Measurements from ENCODE around the gene PPP1R11.

The PPP1R11 gene

DNA sequence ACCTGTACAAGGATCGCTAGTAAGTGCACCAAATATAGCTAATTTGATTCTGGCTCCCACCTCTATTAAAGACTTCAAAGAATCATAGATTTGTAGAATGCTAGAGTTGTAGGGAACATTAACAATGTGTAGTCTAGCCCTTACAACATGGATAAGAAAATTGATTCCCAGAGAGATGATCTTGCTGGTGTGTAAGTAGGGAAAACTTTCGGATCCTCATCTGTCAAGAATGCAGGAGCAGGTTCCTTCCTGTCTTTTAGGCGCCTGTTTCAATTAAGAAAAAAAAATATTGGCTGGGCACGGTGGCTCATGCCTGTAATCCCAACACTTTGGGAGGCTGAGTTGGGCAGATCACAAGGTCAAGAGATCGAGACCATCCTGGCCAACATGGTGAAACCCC is 20.9 kb downstream of the PPP1R11 start:
- no peak for DNase-seq (ENCODE audit: low read depth, low spot score)
- Histone ChIP-seq H3K36me3 (ENCODE audit: insufficient read depth, insufficient read length, low read length) (no peaks in the 10 kb centered on the region), H3K9me3 (ENCODE audit: insufficient read depth, low read length) (0 out of 2 replicates have a peak, but pooled peaks cover 6% of the 10 kb centered on the region), H3K4me1 (ENCODE audit: insufficient read depth, insufficient read length) (no peaks in the 10 kb centered on the region), H3K4me3 (ENCODE audit: insufficient read length, low read depth) (no peak overlapping the region), H3K27me3 (ENCODE audit: insufficient read depth, insufficient read length) (no peaks in the 10 kb centered on the region), H3K9ac (ENCODE audit: insufficient read length, low read depth) (no peak overlapping the region)
- TF ChIP-seq SUZ12 (IDR thresholded peaks at IDR 0.05; ENCODE audit: extremely low read depth, insufficient read depth, insufficient read length) (no peak), ZNF274 (IDR thresholded peaks at IDR 0.05; ENCODE audit: low read depth, low read length) (no peak), YY1 (IDR thresholded peaks at IDR 0.05; ENCODE audit: insufficient read depth, insufficient read length) (no peak)

DNA sequence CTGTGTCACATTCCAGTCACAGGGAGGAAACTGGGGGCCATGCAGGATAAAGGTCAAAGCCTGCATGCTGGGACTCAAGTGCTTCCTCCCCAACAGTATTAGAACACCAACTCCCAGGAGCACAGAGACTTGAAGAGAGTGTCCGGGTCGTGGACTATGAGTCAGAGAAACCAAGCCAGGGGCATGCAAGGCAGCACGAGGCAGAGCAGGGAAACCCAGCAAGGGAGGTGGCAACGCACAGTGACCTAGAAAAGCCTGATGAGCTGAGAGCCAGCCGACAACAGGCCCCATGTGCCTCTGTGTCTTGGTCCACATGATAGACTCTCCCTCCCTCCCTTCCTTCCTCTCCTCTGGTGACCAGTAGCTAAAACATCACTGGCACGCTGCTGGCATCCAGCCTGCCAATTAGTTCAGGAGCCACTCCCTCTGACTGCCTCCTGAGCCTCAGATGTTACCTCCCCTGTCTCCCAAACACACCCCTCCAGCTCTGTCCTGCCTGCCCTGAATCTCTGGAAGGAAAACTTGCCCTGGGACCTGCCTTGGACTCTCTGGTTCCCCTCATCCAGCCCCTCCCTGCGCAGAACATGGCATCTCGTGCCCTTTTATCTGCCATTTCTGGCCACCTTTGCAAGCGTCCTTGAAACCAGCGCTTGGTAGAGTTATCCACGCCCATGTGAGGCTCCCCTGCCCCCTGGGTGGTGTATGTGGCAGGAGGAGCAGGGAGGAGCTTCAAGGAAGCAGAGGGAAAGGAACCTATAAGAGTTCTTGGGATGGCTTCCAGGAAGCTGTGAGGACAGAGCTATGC is 24.8 kb downstream of the PPP1R11 start:
- no peaks in the 10 kb centered on the region for H3K36me3 ChIP-seq (ENCODE audit: insufficient read depth, insufficient read length, low read length)
- DNase-seq (ENCODE audit: low read depth, low spot score): no peak
- no peak overlapping the region for H3K4me3 ChIP-seq (ENCODE audit: insufficient read length, low read depth)
- H3K4me1 ChIP-seq (ENCODE audit: insufficient read depth, insufficient read length): no peaks in the 10 kb centered on the region
- H3K27me3 ChIP-seq (ENCODE audit: insufficient read depth, insufficient read length): no peaks in the 10 kb centered on the region
- no peak for TF ChIP-seq SUZ12 (IDR thresholded peaks at IDR 0.05; ENCODE audit: extremely low read depth, insufficient read depth, insufficient read length)
- TF ChIP-seq ZNF274 (IDR thresholded peaks at IDR 0.05; ENCODE audit: low read depth, low read length): no peak
- no peak for TF ChIP-seq YY1 (IDR thresholded peaks at IDR 0.05; ENCODE audit: insufficient read depth, insufficient read length)
- H3K9ac ChIP-seq (ENCODE audit: insufficient read length, low read depth): no peak overlapping the region
- 0 out of 2 replicates have a peak, but pooled peaks cover 4% of the 10 kb centered on the region for H3K9me3 ChIP-seq (ENCODE audit: insufficient read depth, low read length)

DNA sequence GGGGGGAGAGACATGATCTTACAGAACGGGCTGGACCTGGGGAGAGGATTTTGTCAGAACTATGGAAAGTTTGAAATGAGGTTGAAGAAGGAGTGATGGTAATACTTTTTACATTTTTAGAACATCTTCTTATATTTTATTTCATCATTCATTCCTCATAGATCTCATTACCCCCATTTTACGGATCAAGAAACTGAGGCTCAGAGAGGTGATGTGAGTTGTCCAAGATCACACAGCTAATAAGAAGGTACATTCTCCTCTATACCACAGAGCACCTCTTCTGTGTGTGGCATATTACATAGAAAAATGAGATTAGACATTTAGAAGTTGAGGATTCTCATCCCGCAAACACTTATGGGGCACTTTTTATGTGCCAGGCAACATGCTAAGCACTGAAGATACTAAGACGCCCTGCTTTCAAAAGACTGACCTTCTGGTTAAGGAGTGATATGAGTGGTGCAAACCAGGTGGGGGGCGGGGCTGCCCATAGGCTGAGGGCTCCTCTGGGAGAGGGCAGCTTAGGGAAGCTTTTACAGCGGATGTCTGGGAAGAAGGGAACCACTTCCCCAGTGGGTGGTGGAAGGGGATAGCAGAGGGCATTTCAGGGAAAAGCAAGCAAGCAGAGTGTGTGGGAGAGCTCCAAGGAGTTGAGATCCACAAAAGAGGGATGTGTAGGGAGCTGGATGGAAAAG is 26.0 kb downstream of the PPP1R11 start:
- no peaks in the 10 kb centered on the region for H3K4me1 ChIP-seq (ENCODE audit: insufficient read depth, insufficient read length)
- TF ChIP-seq YY1 (IDR thresholded peaks at IDR 0.05; ENCODE audit: insufficient read depth, insufficient read length) (no peak), SUZ12 (IDR thresholded peaks at IDR 0.05; ENCODE audit: extremely low read depth, insufficient read depth, insufficient read length) (no peak), ZNF274 (IDR thresholded peaks at IDR 0.05; ENCODE audit: low read depth, low read length) (no peak)
- H3K9ac ChIP-seq (ENCODE audit: insufficient read length, low read depth): no peak overlapping the region
- no peak for DNase-seq (ENCODE audit: low read depth, low spot score)
- H3K4me3 ChIP-seq (ENCODE audit: insufficient read length, low read depth): no peak overlapping the region
- H3K9me3 ChIP-seq (ENCODE audit: insufficient read depth, low read length): no peaks in the 10 kb centered on the region
- peaks cover 2% of the 10 kb centered on the region for H3K27me3 ChIP-seq (ENCODE audit: insufficient read depth, insufficient read length)
- no peaks in the 10 kb centered on the region for H3K36me3 ChIP-seq (ENCODE audit: insufficient read depth, insufficient read length, low read length)

DNA sequence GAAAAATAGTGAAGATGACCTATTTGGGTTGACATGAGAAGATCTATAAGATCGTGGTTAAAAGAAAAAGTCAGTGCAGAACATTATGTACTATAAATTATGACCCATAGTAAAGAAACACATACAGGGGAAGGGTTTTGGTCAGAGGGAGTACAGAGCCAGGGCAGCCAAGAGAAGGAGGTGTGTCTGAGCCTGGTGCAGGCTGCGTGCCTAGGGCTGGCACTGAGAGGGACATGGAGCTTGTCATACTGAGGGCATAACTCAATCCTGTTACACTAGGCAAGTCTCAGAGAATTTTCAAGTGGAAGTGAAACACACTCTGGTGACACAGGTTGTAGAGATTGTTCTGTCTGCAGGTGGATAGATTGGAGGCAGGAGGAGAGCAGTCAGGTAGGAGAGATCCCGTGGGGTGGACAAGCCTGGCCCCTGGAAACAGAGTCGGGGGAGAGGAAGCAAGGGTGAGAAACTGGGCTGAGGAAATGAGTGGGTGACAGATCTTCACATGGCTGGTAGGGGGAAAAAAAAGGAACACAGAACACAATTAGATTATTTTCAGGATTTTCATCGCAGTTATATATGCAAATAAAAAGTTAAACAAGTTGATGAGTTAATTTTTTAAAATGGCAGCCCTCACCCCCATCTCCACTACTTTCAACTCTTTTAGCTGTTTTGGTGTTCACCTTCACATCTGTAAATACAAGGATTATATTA is 27.1 kb downstream of the PPP1R11 start:
- DNase-seq (ENCODE audit: low read depth, low spot score): no peak
- H3K9ac ChIP-seq (ENCODE audit: insufficient read length, low read depth): no peak overlapping the region
- H3K9me3 ChIP-seq (ENCODE audit: insufficient read depth, low read length): no peaks in the 10 kb centered on the region
- no peaks in the 10 kb centered on the region for H3K36me3 ChIP-seq (ENCODE audit: insufficient read depth, insufficient read length, low read length)
- TF ChIP-seq YY1 (IDR thresholded peaks at IDR 0.05; ENCODE audit: insufficient read depth, insufficient read length) (no peak), SUZ12 (IDR thresholded peaks at IDR 0.05; ENCODE audit: extremely low read depth, insufficient read depth, insufficient read length) (no peak), ZNF274 (IDR thresholded peaks at IDR 0.05; ENCODE audit: low read depth, low read length) (no peak)
- H3K4me1 ChIP-seq (ENCODE audit: insufficient read depth, insufficient read length): no peaks in the 10 kb centered on the region
- H3K4me3 ChIP-seq (ENCODE audit: insufficient read length, low read depth): no peak overlapping the region
- H3K27me3 ChIP-seq (ENCODE audit: insufficient read depth, insufficient read length): peaks cover 9% of the 10 kb centered on the region

DNA sequence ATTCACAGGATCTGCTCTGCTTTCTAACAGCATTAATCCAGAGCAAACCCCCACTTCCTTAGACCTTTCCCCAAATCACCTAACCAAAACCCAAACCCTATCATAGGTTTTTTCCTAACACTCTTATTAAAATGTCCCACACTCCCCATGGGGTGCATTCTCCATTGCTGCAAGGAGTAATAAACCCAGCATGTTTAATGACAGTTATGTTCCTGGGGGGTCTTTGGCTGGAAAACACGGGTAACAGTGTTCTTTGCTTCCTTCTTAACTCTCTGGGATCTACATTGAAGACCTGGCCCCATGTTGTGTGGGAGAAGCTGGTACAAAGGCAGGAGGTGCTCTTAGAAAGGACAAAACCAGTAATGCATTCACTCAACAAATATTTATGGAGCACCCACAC is 29.8 kb downstream of the PPP1R11 start:
- no peak for DNase-seq (ENCODE audit: low read depth, low spot score)
- H3K27me3 ChIP-seq (ENCODE audit: insufficient read depth, insufficient read length): peaks cover 36% of the 10 kb centered on the region
- TF ChIP-seq SUZ12 (IDR thresholded peaks at IDR 0.05; ENCODE audit: extremely low read depth, insufficient read depth, insufficient read length) (no peak), YY1 (IDR thresholded peaks at IDR 0.05; ENCODE audit: insufficient read depth, insufficient read length) (no peak), ZNF274 (IDR thresholded peaks at IDR 0.05; ENCODE audit: low read depth, low read length) (no peak)
- H3K9me3 ChIP-seq (ENCODE audit: insufficient read depth, low read length): no peaks in the 10 kb centered on the region
- no peaks in the 10 kb centered on the region for H3K36me3 ChIP-seq (ENCODE audit: insufficient read depth, insufficient read length, low read length)
- H3K9ac ChIP-seq (ENCODE audit: insufficient read length, low read depth): no peak overlapping the region
- no peak overlapping the region for H3K4me3 ChIP-seq (ENCODE audit: insufficient read length, low read depth)
- peaks cover 2% of the 10 kb centered on the region for H3K4me1 ChIP-seq (ENCODE audit: insufficient read depth, insufficient read length)

DNA sequence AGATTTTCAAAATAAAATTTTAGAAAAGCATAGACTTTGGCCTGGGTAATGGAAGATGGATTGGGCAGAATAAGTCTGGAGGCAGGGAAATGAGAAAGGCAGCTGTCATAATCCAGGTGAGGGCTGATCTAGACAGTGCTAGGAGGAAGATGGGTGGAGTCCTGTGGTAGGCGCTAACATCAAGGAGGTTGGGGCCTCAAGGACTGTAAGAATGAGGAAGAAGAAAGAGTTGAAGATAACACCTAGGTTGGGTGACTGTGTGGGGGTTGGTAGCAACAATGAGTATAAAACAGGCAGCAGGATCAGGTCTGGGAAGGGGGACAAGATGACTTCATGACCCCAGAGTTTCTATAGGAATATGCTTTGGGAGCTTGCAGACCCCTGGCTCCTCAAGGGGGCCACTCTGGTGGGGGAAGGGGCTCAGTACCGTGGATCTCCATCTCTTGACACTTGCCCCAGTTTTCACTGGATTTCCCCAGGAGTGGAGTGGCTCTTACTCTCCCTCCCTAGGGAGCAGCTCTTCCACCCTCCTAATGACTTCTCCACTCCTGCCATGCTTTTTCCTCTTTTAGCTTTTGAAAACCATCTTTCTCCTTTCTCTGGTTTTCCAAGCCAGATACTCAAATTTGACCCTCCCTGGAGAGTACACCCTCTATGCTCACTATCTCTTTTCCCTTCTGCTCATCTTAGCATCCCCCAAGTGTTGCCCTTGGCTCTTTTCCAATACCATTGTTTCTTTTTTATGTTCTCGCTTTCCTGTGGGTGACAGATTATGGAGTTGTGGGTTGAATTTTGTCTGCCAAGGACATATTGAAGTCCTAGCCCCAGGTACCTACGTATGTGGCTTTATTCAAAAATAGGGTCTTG is 31.1 kb downstream of the PPP1R11 start:
- H3K27me3 ChIP-seq (ENCODE audit: insufficient read depth, insufficient read length): peaks cover 42% of the 10 kb centered on the region
- H3K4me1 ChIP-seq (ENCODE audit: insufficient read depth, insufficient read length): peaks cover 2% of the 10 kb centered on the region
- no peak for DNase-seq (ENCODE audit: low read depth, low spot score)
- no peaks in the 10 kb centered on the region for H3K9me3 ChIP-seq (ENCODE audit: insufficient read depth, low read length)
- no peak for TF ChIP-seq ZNF274 (IDR thresholded peaks at IDR 0.05; ENCODE audit: low read depth, low read length)
- TF ChIP-seq SUZ12 (IDR thresholded peaks at IDR 0.05; ENCODE audit: extremely low read depth, insufficient read depth, insufficient read length): no peak
- TF ChIP-seq YY1 (IDR thresholded peaks at IDR 0.05; ENCODE audit: insufficient read depth, insufficient read length): no peak
- H3K9ac ChIP-seq (ENCODE audit: insufficient read length, low read depth): no peak overlapping the region
- no peaks in the 10 kb centered on the region for H3K36me3 ChIP-seq (ENCODE audit: insufficient read depth, insufficient read length, low read length)
- H3K4me3 ChIP-seq (ENCODE audit: insufficient read length, low read depth): no peak overlapping the region
